CD8-positive, alpha-beta memory T cell (primary cell): ENCODE results near the gene FSCN2. TPM values are rescaled to one million over a fixed set of nuclear protein-coding genes. Genes with fewer than 3 reads are reported as not detected.

Experiments used
- CTCF ChIA-PET: fragments of 350-600 bp; sonication (Branson Sonifier 250); formaldehyde crosslinking; loops from one replicate; lab custom pipeline; 2021; ENCODE audit warnings: antibody characterized with exemption; lab: Charles Lee
- POLR2A ChIA-PET: fragments of 350-600 bp; sonication (Branson Sonifier 250); formaldehyde crosslinking; loops from one replicate; lab custom pipeline; 2021; ENCODE audit warnings: antibody characterized with exemption; lab: Charles Lee
- DNase-seq, 5 donors: peaks; one replicate each; pipeline versions ENCODE4 v3.0.0 to v3.0.0-alpha.2; 2020 to 2022; ENCODE audit warnings: mixed read lengths in 1 of 5
- H3K27ac ChIP-seq: one replicate; pipeline ENCODE4 v1.7.0; 2013; ENCODE audit warnings: low read depth, mild to moderate bottlenecking, low read length, moderate library complexity
- H3K27me3 ChIP-seq: 2 replicates; pipeline ENCODE4 v1.7.0; 2013; ENCODE audit warnings: low read length, mild to moderate bottlenecking; ENCODE audit not compliant: insufficient read depth, poor library complexity, severe bottlenecking
- H3K36me3 ChIP-seq: 2 replicates; pipeline ENCODE4 v1.7.0; 2013; ENCODE audit warnings: mild to moderate bottlenecking, low read length, moderate library complexity; ENCODE audit not compliant: insufficient read depth
- H3K4me1 ChIP-seq: 2 replicates; pipeline ENCODE4 v1.7.0; 2013; ENCODE audit warnings: mild to moderate bottlenecking, low read length, moderate library complexity; ENCODE audit not compliant: insufficient read depth
- H3K4me3 ChIP-seq: 2 replicates; pipeline ENCODE4 v1.7.0; 2013; ENCODE audit warnings: mild to moderate bottlenecking, low read length
- H3K9me3 ChIP-seq: 2 replicates; pipeline ENCODE4 v1.7.0; 2013; ENCODE audit warnings: mild to moderate bottlenecking, low read length
- H3K27ac Mint-ChIP-seq, 8 donors: one replicate each; pipeline ENCODE4 v1.8.0; 2020 to 2021; ENCODE audit warnings: mixed read lengths in 8 of 8, mild to moderate bottlenecking in 6 of 8, inconsistent platforms in 3 of 8, moderate library complexity in 3 of 8
- H3K27me3 Mint-ChIP-seq, 2 donors: one replicate each; pipeline ENCODE4 v1.8.0; 2020 to 2021; ENCODE audit warnings: mixed read lengths in 2 of 2, mild to moderate bottlenecking in 1 of 2, moderate library complexity in 1 of 2
- H3K36me3 Mint-ChIP-seq, 3 donors: one replicate each; pipeline ENCODE4 v1.8.0; 2020 to 2021; ENCODE audit warnings: mixed read lengths in 3 of 3, inconsistent platforms in 1 of 3, mild to moderate bottlenecking in 1 of 3
- H3K4me1 Mint-ChIP-seq, 3 donors: one replicate each; pipeline ENCODE4 v1.8.0; 2020 to 2021; ENCODE audit warnings: mixed read lengths in 3 of 3, inconsistent platforms in 1 of 3, mild to moderate bottlenecking in 1 of 3
- H3K4me3 Mint-ChIP-seq, 7 donors: one replicate each; pipeline ENCODE4 v1.8.0; 2020 to 2021; ENCODE audit warnings: mixed read lengths in 7 of 7, mild to moderate bottlenecking in 6 of 7, moderate library complexity in 4 of 7, inconsistent platforms in 2 of 7
- H3K9me3 Mint-ChIP-seq, 5 donors: one replicate each; pipeline ENCODE4 v1.8.0; 2020 to 2022; ENCODE audit warnings: mixed read lengths in 5 of 5, mild to moderate bottlenecking in 3 of 5, moderate library complexity in 2 of 5, inconsistent platforms in 1 of 5
- polyA plus RNA-seq: library from polyadenylated mRNA; unstranded; fragments of 300-500 nt; fragmentation: Illumina TruSeq; gene quantifications from one replicate; pipeline ENCODE4 v1.2.3, GENCODE V29; 2021
- total RNA-seq, 2 experiments: library from RNA; stranded (reverse); gene quantifications; one replicate each; pipeline ENCODE4 v1.2.3, GENCODE V29; 2021

FSCN2 gene
- total and polyA plus RNA-seq, 3 experiments from 2014 or later: 0.46 to 0.49 TPM; not detected in 1

GRCh38 chr17:81512562-81513371, 15.4 kb upstream of the FSCN2 start, which contains the start of gene ACTG1:
TSS of gene ACTG1 (minus strand) at chr17:81512799. CDS start at chr17:81512354, 445 bp downstream.
- peaks cover 0 to 15% of the 10 kb centered on the region in 2 donors for H3K27me3 Mint-ChIP-seq
- CTCF ChIA-PET: no interaction called here
- peaks cover 36% of the 10 kb centered on the region for H3K4me1 ChIP-seq
- peak within 1 kb of the TSS; percentile 85 for H3K27ac ChIP-seq
- H3K36me3 Mint-ChIP-seq: peaks cover 30 to 42% (median 32%) of the 10 kb centered on the region in 3 donors
- peak; percentile 85 to 95 (median 88) for DNase-seq
- POLR2A ChIA-PET: interaction anchor here (0.5 to 2.0 kb wide), 6 partner anchors 28 to 276 kb away, joined by 3 to 9 read pairs (median 6); partner anchors contain the start of genes FAAP100, NDUFAF8 and TEPSIN
- no peaks in the 10 kb centered on the region for H3K27me3 ChIP-seq
- peaks cover 46 to 74% (median 56%) of the 10 kb centered on the region in 3 donors for H3K4me1 Mint-ChIP-seq
- H3K36me3 ChIP-seq: peaks cover 33% of the 10 kb centered on the region
- H3K4me3 Mint-ChIP-seq: peak within 1 kb of the TSS; percentile 93 to 99 (median 98)
- no peaks in the 10 kb centered on the region for H3K9me3 ChIP-seq
- peaks cover 0 to 1% (median 0%) of the 10 kb centered on the region in 5 donors for H3K9me3 Mint-ChIP-seq
- H3K4me3 ChIP-seq: peak within 1 kb of the TSS; percentile 92
- H3K27ac Mint-ChIP-seq: peak within 1 kb of the TSS; percentile 92 to 98 (median 96)

- H3K4me3 Mint-ChIP-seq: peak overlapping the region; percentile 87 to 97 (median 89)
- peaks cover 49 to 74% (median 56%) of the 10 kb centered on the region in 3 donors for H3K4me1 Mint-ChIP-seq
- peaks cover 30 to 40% (median 32%) of the 10 kb centered on the region in 3 donors for H3K36me3 Mint-ChIP-seq
- H3K27ac ChIP-seq: peak overlapping the region; percentile 67
- POLR2A ChIA-PET: interaction anchor here (1.2 to 2.0 kb wide), 5 partner anchors 29 to 290 kb away, joined by 3 to 9 read pairs (median 6); partner anchors contain the start of genes CEP131, FAAP100, NDUFAF8 and TEPSIN
- CTCF ChIA-PET: interaction anchor here (0.8 kb wide), 1 partner anchor 221 kb away, joined by 3 read pairs; no protein-coding TSS in a partner anchor
- H3K27me3 ChIP-seq: no peaks in the 10 kb centered on the region
- no peaks in the 10 kb centered on the region for H3K9me3 ChIP-seq
- peak overlapping the region; percentile 78 to 96 (median 90) for H3K27ac Mint-ChIP-seq
- H3K4me1 ChIP-seq: peaks cover 42% of the 10 kb centered on the region
- peaks cover 33% of the 10 kb centered on the region for H3K36me3 ChIP-seq
- H3K9me3 Mint-ChIP-seq: peaks cover 0 to 1% (median 0%) of the 10 kb centered on the region in 5 donors
- peaks cover 0 to 15% of the 10 kb centered on the region in 2 donors for H3K27me3 Mint-ChIP-seq
- peak; percentile 49 to 75 (median 62) for DNase-seq
- peak overlapping the region; percentile 71 for H3K4me3 ChIP-seq
Measured at GRCh38 chr17:81513372-81513752, 14.8 kb upstream of the FSCN2 start.

DNA sequence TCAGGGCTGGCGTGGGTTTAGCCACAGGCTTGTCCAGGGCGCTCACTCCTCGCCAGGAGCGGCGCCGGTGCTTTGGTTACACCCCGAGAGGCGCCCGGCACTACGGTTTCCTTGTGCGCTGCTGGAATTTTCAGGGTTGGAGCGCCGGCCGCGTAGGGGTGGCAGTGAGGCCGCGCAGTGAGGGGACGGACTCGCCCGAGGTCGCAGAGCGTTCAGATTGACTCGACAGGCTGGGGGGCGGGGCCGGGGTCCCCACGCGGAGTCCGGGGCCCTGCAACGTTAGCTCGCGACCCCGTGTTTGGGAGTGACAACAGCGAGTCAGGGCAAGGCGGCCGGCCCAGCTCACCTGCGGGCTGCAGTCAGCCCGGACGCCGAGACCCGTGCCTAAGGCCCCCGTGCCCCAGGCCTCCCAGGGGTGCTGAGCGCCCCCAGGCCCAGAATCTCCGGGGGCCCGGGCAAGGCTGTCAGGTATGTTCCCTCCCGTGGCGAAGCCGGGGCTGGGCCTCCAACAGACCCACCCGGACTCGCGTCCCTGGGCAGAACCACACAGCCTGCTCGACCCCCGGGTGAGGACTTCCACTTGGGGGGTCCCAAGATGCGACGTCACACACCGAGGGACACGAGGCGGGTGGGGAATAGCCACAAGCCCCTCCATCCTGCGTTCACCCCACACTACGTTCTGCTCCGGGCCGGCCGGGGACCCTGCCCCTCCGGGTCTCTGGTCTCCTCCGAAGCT, 14.3 kb upstream of the FSCN2 start:
- Mint-ChIP-seq H3K4me3 (peak overlapping the region; percentile 87 to 97 (median 89)), H3K27ac (peak overlapping the region; percentile 78 to 96 (median 90)), H3K36me3 (peaks cover 28 to 35% (median 31%) of the 10 kb centered on the region in 3 donors), H3K9me3 (peaks cover 0 to 1% (median 0%) of the 10 kb centered on the region in 5 donors), H3K4me1 (peaks cover 44 to 74% (median 52%) of the 10 kb centered on the region in 3 donors), H3K27me3 (peaks cover 0 to 15% of the 10 kb centered on the region in 2 donors)
- H3K4me1 ChIP-seq: peaks cover 42% of the 10 kb centered on the region
- H3K27me3 ChIP-seq: no peaks in the 10 kb centered on the region
- peak overlapping the region; percentile 67 for H3K27ac ChIP-seq
- H3K9me3 ChIP-seq: no peaks in the 10 kb centered on the region
- DNase-seq: peak in 4 of 5 donors; percentile 25 to 60 (median 38)
- ChIA-PET POLR2A (interaction anchor here (1.2 to 2.0 kb wide), 5 partner anchors 29 to 291 kb away, joined by 3 to 9 read pairs (median 6); partner anchors contain the start of genes CEP131, FAAP100, NDUFAF8 and TEPSIN), CTCF (interaction anchor here (0.8 kb wide), 1 partner anchor 222 kb away, joined by 3 read pairs; no protein-coding TSS in a partner anchor)
- H3K4me3 ChIP-seq: peak overlapping the region; percentile 71
- peaks cover 30% of the 10 kb centered on the region for H3K36me3 ChIP-seq

DNA sequence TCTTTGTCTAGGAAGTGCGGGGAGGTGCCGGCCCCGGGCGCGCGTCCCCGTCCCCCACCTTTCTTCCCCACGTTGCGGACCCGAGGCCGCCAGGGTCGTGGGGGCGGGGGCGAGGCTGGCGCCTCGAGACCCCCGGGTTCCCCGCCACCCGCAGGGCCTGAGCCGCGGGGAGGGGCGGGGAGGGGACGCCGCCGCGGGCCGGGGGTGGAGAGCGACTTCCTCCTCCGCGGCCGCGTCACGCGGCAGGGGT, 13.8 kb upstream of the FSCN2 start:
- DNase-seq: no peak
- CTCF ChIA-PET: no interaction called here
- H3K4me3 Mint-ChIP-seq: peak overlapping the region; percentile 69 to 97 (median 89)
- H3K4me1 Mint-ChIP-seq: peaks cover 39 to 69% (median 47%) of the 10 kb centered on the region in 3 donors
- H3K4me1 ChIP-seq: peaks cover 39% of the 10 kb centered on the region
- peak overlapping the region in 6 of 8 donors; percentile 36 to 81 (median 54) for H3K27ac Mint-ChIP-seq
- POLR2A ChIA-PET: interaction anchor here (1.2 to 1.3 kb wide), 2 partner anchors 229 to 292 kb away, joined by 3 read pairs; partner anchors contain the start of gene CEP131
- H3K4me3 ChIP-seq: peak overlapping the region; percentile 71
- H3K27me3 Mint-ChIP-seq: peaks cover 0 to 15% of the 10 kb centered on the region in 2 donors
- H3K36me3 Mint-ChIP-seq: peaks cover 23 to 30% (median 26%) of the 10 kb centered on the region in 3 donors
- no peaks in the 10 kb centered on the region for H3K27me3 ChIP-seq
- peak overlapping the region; percentile 67 for H3K27ac ChIP-seq
- peaks cover 0 to 1% (median 0%) of the 10 kb centered on the region in 5 donors for H3K9me3 Mint-ChIP-seq
- peaks cover 25% of the 10 kb centered on the region for H3K36me3 ChIP-seq
- H3K9me3 ChIP-seq: no peaks in the 10 kb centered on the region

- Histone ChIP-seq H3K4me1 (peaks cover 39% of the 10 kb centered on the region), H3K27me3 (no peaks in the 10 kb centered on the region), H3K36me3 (peaks cover 20% of the 10 kb centered on the region), H3K27ac (peak overlapping the region; percentile 67), H3K4me3 (peak overlapping the region; percentile 66), H3K9me3 (no peaks in the 10 kb centered on the region)
- Mint-ChIP-seq H3K27me3 (peaks cover 0 to 12% of the 10 kb centered on the region in 2 donors), H3K4me3 (peak overlapping the region; percentile 86 to 97 (median 92)), H3K9me3 (peaks cover 0 to 1% (median 0%) of the 10 kb centered on the region in 5 donors), H3K36me3 (peaks cover 18 to 25% (median 21%) of the 10 kb centered on the region in 3 donors), H3K27ac (peak overlapping the region; percentile 89 to 96 (median 92)), H3K4me1 (peaks cover 34 to 64% (median 42%) of the 10 kb centered on the region in 3 donors)
- POLR2A ChIA-PET: interaction anchor here (1.2 to 1.3 kb wide), 3 partner anchors 30 to 292 kb away, joined by 3 to 4 read pairs (median 3); partner anchors contain the start of genes CEP131 and FAAP100
- peak; percentile 60 to 79 (median 62) for DNase-seq
- CTCF ChIA-PET: interaction anchor here (0.8 to 1.3 kb wide), 2 partner anchors 37 to 86 kb away, joined by 3 read pairs; partner anchors contain the start of gene FAAP100
Measured at GRCh38 chr17:81514739-81515529, 13.2 kb upstream of the FSCN2 start.

DNA sequence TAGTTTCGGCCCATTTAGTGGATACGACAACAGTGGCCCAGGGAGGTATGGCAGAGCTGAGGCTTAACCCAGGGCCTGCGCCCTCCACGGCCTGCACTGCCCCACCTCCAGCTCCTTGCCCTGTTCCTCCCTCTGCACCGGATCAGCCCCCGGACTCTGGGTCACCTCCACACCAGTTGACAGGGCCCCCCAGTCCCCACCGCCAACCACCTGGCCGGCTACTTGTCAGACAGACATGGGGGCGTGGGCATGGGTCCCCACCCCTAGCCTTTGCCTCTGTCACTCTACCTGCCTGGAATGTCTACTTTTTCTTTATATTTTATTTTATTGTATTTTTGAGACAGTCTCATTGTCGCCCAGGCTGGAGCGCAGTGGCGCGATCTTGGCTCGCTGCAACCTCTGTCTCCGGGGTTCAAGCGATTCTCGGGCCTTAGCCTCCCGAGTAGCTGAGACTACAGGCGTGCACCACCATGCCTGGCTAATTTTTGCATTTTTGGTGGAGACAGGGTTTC, 12.6 kb upstream of the FSCN2 start:
- H3K27ac ChIP-seq: peak overlapping the region; percentile 31
- Mint-ChIP-seq H3K9me3 (peaks cover 0 to 1% (median 0%) of the 10 kb centered on the region in 5 donors), H3K27ac (peak overlapping the region; percentile 89 to 96 (median 92)), H3K27me3 (peaks cover 0 to 12% of the 10 kb centered on the region in 2 donors), H3K4me1 (peaks cover 31 to 60% (median 37%) of the 10 kb centered on the region in 3 donors), H3K4me3 (peak overlapping the region; percentile 86 to 97 (median 92)), H3K36me3 (peaks cover 13 to 19% (median 14%) of the 10 kb centered on the region in 3 donors)
- ChIA-PET CTCF (interaction anchor here (0.8 to 1.3 kb wide), 2 partner anchors 37 to 86 kb away, joined by 3 read pairs; partner anchors contain the start of gene FAAP100), POLR2A (interaction anchor here (1.2 kb wide), 2 partner anchors 30 to 37 kb away, joined by 3 to 4 read pairs; partner anchors contain the start of gene FAAP100)
- H3K4me1 ChIP-seq: peaks cover 40% of the 10 kb centered on the region
- peak in 2 of 5 donors; percentile 26 to 57 for DNase-seq
- no peaks in the 10 kb centered on the region for H3K27me3 ChIP-seq
- peak overlapping the region; percentile 66 for H3K4me3 ChIP-seq
- H3K9me3 ChIP-seq: no peaks in the 10 kb centered on the region
- peaks cover 13% of the 10 kb centered on the region for H3K36me3 ChIP-seq
